Stimulated activated naive CD4-positive, alpha-beta T cell treated with Interleukin-2 at 50 U/mL for 16 hours (primary cell): ENCODE measurements around the gene DTX4.

Source experiments
- DNase-seq: peaks from one replicate; lab custom pipeline; 2025; lab: John Stamatoyannopoulos, UW

The DTX4 gene

DNA sequence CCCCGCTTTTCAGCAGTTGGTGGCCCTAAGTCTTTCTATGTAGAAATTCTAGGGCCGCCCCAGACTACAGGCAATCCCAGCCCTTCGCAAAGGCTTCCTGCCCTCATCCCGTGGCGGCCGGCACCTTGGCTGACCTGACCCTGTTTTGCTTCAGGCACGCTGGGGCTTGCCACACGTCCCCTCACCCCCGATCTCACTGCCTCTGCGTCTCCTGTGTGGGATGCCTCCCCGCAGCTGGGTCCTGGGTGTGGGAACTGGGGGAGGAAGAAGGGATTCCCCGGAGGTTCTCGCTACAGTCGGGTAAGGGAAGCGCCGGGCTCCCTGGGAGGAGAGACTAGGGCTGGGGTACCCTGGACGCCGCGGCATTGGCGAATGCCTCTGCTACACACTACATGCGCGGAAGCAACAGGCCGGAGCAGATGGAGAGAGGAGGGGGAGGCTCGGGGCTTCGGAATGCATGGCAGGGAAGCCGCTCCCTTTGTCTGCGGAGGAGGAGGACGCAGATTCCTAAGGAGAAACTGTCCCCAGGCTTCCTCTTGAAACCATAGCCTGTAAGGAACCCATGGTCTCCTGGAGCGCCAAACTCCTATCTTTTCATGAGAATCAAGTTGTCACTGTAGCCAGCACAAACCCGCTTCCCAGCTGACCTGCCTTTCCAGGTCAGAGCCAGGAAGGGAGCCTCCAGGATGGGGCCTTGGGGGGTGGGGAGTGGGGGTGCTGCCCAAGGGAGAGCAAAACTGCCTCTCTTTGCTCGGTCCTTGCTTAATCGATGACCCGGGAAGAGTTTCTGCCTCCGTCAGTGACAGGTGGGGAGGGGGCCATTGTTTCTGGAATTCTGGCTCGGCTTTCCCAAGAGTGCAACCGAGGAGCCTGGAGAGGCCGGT is 1.4 kb downstream of the DTX4 start:
- no peak for DNase-seq

DNA sequence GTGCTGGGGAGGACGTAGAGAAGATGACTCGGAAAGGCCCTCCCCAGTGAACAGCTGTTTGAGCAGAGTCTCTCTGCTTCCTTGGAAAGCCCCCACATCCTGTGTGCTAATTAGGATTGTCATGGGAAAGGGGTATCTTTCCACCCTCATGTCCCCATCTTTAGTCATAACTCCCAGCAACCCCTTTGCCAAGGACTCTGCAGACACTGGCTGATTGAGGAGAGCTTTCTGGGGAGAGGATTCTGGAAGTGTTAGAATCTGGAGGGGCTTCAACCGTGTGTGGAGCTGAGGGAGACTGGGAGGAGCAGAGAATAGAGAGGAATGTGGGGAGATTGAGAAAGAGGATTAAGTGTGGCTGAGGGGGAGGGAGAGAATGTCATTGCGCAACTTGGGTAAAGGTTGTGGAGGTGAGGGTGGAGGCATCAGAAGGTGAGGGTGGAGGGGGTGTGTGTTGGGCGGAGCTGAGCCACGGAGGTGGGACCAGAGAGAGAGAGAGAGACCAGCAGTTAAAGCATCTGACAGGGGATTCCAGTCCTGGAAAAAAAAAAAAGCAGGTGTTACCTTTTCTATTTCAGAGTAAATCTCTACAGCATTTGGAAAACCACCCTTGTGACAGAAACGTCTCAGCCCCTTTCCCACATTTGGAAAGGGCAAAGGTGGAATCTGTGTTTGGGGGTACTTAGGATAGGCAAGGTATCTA is 2.2 kb downstream of the DTX4 start:
- no peak for DNase-seq

DNA sequence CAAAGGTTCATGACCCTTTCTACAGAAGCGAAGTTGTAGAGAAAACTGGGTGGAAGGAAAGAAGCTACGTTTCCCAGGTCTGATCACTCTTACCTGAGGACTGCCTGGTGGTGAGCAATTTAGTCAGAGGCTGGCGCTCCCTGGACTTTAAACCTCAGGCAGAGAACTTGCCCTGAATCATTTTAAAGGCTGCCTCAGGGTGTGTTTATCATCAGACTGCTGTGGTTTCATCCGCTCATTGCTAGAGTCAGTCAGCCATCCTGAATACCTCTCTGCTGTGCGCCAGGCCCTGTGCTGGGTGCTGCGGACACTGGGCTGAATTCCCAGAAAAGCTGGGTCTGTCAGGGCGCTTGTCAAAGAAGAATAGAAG is 2.7 kb downstream of the DTX4 start:
- DNase-seq, result no peak

DNA sequence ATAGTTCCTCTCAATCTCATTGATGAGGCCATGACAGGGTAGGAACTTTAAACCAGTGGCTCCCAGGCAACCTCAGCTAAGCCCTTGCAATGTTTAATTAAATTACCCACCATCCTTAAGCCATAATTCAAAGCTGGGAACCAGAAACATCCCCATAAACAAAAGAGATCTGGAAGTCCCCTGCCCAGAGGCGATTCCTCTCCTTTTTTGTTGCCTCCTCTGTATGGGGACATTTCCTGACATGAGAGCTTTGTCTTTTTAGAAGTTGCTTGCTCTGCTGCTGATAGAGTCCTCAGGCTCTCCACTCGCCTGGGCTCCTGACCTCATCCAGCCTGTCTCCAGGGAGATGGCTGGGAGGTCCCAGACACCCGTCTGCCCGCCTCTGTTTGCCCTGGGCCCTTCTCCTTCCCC is 3.2 kb downstream of the DTX4 start:
- no peak for DNase-seq

DNA sequence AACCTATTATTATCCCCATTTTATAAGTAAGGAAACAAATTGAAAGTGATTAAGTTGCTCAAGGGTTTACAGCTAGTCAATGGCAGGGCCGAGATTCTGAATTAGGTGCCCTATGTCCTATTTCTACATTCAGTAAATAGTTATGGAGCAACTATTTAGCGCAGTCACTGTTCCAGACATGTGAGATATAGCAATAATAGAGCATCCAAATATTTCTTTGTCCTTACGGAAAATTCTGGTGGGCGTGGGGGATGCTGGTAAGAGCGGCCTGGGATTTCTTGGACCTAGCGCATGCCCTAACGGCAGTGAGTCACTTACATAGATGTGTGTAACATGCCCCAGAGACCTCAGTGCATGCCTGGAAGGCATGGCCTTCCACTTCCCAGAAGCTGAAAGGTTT is 4.4 kb downstream of the DTX4 start:
- no peak for DNase-seq

DNA sequence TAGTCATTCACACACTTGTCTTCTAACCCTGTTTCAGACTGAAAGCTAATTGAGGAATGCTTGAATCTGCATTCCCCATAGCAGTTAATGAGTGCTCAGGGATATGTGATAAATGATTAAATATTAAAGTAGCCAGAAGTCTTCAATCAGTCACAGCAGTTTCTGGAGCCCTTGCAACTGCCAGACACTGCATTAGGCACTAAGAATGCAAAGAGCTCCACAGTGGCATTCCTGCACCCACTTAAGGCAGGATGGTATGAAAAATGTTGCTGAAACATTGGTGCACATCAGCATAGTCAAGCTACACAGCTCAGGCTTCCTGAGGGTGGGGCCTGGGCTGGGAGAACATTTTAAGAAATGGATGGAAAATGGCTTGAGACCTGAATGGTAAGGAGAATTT is 6.5 kb downstream of the DTX4 start:
- DNase-seq, result no peak

DNA sequence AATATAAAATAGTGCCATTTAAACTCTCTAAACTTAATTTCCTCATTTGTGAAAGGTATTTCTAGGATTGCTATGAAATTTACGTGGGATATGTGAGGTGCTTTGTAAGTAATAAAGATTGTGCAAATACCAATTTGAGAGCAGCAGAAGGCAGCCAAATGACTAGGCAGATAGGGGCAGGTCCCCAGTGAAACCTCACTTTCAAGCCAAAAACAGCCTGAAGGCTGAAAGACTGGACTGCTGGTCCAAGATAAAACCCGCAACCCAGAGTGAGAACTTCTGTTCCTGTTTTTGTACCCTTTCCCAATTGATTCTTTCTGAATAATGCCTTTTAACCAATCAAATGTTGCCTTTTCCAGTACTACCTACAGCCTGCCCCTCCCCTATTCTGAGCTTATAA is 7.2 kb downstream of the DTX4 start:
- DNase-seq, result no peak

DNA sequence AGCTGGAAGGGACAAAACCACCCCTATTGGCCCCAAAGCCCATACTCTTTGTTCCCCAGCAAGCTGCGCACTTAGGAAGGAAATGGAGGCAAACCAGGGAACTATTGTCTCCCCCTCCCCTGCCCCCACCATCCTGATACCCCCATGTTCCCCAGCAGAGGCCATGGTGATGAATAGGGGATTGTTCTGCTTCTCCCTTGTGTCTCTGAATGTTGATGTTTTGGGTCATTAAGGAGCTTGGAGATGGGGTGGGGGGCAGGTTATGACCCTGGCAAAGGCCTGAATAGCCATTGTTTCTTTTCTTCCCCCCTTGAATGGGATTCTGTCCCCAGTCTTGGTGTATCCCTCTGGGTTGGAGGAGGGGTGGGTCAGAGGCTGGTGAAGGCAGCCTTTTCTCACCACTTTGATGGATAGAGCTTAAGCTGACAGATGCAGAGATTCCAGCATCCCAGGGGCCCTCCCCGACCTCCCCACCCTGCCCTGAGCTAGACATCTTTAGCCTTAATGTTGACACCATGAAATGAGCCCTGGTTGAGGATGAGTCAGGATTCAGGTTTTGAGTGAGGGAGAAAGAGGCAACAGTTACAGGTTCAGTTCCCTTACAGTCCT is 8.3 kb downstream of the DTX4 start:
- no peak for DNase-seq

DNA sequence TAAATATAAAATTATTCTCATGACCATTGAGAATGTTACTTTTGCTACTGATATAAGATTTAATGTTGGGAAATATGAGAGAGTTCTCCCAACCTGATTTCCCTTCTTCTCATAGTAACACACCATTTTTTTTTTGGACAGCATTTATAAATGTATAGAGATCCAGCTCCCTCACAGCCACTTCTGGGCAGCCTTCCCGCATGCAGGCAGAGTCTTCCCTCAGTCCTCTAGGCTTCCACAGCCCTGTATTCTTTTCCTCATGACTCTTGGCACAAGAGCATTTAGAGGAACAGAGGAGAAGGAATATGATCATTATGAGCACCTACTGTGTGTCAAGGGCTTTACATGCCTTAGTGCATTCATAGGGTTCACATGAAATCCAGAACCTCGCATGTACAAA is 9.0 kb downstream of the DTX4 start:
- no peak for DNase-seq

DNA sequence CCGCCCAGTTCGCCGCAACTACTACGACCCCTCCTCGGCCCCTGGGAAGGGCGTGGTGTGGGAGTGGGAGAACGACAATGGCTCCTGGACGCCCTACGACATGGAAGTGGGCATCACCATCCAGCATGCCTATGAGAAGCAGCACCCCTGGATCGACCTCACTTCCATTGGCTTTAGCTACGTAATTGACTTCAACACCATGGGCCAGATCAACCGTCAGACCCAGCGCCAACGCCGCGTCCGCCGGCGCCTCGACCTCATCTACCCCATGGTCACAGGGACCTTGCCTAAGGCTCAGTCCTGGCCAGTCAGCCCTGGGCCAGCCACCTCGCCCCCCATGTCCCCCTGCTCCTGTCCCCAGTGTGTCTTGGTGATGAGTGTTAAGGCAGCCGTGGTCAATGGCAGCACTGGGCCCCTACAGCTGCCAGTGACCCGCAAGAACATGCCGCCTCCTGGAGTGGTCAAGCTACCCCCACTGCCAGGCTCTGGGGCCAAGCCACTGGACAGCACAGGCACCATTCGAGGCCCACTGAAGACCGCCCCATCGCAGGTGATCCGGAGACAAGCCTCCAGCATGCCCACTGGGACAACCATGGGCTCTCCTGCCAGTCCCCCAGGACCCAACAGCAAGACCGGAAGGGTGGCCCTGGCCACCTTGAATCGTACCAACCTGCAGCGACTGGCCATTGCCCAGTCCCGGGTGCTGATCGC is 10.0 kb downstream of the DTX4 start:
- no peak for DNase-seq

DNA sequence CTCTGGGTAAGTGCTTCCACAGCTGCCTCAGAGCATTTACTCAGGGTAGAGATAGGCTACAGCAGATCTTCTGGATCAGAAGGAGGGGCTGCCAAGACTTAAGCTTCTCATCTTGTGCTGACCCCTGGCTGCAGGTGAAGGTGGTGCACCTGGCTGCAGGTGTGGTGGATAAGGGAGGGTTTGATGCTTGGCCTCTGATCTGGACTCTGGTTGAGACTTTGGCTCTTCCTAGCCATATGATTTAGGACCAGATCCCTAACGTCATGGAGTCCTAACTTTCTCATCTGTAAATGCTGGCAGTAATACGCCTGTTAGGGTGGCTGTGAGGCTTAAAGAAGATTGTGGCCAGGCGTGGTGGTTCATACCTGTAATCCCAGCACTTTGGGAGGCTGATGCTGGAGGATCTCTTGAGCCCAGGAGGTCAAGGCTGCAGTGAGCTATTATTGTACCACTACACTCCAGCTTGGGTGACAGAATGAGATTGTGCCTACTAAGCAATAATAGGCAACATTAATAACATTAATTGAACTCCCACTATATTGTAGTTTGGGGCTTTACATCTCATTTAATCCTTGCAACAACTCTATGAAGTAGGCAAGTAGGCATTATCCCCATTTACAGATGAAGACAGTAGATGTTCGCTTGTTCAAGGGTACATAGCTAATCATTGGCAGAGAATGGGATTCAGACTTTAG is 10.7 kb downstream of the DTX4 start:
- DNase-seq, result no peak

DNA sequence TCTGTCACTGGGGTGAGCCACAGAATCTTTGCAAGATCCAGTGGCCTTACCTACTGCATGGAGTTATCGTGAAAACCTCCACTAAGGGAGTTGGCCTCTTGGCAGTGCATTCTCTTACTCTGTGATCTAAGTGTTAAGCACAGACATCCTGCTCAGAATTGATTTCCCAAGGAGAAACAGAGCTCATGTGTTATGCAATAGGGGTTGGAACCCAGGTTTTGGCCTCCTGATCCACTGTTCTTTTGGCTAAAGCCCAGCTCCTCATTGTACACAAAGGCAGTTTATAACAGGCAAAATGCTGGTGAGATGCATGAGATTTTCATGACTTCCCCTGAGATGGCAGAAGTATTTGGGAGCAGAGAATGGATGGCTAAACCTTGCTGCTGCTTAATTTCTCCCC is 11.8 kb downstream of the DTX4 start:
- no peak for DNase-seq

DNA sequence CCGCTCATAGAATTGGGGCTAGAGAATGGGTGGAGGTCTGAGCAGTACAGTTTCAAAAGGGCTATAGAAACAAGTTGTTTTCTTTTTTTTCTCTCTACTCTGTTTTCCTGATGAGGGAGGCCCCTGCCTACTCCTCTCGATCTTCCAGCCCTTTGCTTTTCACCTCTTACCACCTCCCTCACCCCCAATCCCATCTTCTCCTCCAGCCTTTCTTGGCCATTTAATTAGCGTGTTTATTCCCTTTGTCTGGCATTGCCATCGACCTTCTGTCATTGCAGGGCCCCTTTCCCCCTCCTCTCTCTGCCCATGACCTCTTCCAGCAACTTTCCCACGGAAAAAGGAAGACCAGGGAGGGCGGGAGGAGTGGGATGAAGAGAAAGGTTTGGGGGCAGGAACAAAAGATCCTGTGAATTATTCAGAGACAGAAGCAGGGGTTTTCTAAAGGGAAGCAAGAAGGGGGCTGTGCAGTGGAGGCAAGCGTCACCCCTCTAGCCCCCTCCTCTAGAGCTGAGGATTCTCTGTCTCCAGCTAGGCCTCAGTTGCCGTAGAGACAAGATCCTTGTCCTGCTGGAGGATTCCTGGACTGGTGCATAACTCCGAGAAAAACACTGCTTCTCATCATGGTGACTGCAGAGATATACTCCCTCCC is 12.9 kb downstream of the DTX4 start:
- no peak for DNase-seq

DNA sequence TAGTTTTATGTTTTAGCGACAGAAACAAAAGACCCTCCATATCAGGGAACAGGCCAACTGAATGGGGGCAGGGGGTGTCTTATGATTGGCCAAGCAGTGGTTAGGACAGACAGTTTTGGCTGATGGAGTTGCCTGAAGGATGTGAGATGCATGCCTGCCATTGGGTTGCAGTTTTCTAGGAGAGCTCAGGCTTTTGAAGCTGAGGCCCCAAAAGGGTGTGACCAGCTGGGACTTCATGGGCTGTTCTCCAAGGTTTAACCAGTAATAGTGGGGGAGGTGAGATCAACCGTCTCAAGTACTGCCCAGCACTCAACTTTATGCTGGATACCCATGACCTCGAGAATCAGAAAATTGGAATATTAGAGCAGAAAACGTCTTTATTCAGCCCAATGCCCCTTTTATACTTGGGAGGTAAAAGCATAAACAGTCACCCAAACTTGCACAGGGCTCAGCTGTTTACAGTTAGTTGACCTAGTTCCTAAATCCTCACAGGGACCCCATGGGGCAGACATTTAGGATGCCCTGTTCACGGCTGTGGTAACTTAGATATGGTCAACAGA is 13.5 kb downstream of the DTX4 start:
- DNase-seq, result no peak

DNA sequence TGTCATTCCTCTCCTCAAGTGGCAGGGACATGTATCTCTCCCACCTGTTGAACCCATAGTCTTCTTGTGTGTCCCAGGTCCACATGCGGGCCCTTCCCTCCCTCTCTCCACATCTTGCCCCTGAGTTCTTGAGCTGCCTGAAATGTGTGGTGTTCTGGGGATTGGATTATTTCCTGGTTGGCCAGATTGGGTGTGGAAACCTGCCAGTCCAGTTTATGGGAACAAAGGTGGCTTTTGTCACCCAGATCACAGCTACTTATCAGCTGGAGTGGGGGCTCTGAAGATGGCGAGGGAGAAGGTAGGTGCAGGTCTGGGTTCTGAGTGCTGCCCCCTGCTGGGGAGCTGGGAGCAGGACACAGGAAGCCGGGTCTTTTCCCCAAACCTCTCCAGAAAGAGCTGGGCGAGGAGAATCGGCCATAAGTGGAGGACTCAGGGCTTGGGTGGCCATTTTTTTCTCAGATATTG is 14.2 kb downstream of the DTX4 start:
- DNase-seq, result peak; percentile 34

DNA sequence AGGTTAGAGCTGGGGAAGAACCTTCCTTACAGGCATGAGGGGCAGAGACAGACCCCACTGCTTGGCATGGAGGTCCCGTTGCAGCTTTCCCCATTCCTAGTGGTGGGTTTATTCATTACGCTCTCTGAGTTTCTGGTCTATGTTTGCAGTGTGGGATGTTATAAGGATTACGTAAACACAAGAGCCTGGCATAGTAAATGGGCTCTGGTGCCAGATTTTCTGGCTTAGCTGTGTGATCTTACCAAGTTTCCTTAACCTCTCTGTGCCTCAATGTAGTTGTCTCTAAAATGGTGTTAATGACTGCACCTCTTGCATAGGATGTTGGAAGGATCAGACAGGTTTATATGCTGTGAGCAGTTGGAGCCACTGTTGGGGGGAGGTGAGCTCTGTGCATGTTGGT is 15.1 kb downstream of the DTX4 start:
- DNase-seq, result no peak

DNA sequence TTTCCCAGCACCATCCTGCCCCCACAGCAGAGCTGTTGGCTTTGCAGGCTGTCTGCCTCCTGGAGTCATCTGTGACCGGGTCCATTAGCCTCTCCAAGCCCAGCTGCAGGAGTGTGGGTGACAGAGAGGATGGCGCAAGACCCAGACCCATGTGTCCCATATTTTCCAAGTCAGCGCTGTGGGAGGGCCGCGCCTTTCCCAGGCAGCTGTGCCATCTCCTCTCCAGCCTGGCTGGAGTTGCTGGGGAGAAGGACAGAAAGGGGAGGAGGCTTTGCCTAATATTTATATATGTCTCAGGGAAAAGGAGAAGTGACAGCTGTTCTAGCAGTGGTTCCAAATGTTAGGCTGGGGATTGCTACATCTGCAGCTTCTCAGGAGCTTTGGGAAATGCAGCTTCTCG is 15.7 kb downstream of the DTX4 start:
- DNase-seq, result no peak

DNA sequence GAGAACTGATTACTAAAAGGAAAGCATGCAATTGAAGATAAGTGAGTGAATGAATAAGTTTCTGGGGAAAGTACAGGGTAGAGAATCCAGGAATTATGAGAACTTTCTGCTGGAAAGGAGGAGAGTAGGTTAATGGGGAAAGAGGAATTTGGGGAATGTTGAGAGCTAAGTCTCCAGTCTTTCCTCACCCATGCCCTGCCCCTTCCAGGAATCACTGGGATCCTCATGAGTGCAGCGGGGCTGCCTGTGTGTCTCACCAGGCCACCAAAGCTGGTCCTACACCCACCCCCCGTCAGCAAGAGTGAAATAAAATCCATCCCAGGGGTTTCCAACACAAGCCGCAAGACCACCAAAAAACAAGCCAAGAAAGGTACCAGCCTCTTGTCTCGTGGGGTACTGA is 17.0 kb downstream of the DTX4 start:
- DNase-seq, result no peak

DNA sequence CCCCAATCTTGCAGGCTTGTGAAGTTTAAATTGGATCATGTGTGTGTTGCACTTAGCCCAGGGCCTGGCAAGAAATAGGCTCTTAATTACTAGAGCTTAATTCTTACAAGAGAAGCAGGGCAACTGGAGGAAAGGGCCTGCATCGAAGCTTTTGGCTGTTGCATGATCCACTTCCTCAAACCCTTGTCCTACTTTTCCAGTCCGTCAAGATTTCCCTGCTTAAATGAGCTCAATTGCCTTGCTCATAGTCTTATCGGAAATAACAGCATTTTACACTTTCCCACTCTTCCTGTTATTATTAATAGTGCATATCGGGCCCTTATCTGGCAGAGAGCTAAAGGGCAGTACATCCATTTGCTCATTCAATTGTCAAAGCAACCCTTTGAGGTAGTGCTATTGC is 18.1 kb downstream of the DTX4 start:
- no peak for DNase-seq

DNA sequence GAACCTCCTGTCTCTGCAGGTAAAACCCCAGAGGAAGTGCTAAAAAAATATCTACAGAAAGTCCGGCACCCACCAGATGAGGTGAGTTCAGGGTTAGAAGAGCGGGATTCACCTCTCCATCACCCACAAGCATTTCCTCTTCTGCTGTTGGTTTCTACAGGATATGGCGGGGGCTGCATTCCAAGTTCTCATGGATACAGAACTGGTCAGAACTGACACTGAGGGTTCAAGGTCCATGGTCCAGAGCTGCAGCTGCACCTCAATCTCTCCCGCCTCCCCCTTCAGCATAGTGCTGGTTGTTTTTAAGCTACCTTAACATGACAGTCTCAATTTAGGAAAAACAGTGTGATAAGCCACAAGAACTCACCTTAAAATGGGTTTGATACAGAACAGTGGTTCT is 19.2 kb downstream of the DTX4 start:
- no peak for DNase-seq

DNA sequence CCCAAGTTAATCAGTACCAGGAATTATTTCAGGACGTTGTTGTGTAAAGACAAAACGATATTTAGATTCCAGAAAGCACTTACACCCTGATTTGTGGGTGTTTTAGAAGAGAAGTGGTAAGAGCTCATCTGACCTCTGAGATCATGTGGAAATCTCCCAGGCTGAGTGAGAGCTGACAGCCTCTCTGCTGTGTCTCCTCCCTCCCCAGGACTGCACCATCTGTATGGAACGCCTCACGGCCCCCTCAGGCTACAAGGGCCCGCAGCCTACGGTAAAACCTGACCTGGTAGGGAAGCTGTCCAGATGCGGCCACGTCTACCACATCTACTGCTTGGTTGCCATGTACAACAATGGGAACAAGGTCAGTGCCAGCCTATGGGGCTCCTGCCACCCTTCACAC is 20.0 kb downstream of the DTX4 start:
- DNase-seq, result no peak
